H1 (cell line): ENCODE data around the gene GPBP1. TPM values are rescaled to one million over a fixed set of nuclear protein-coding genes. Genes with fewer than 3 reads are reported as not detected.

Source experiments
- ASH2L ChIP-seq: fragments of 200-600, 300-600 bp; sonication (generic); IDR thresholded peaks from one replicate; pipeline ENCODE4 v1.7.1; 2017; ENCODE audit warnings: low read length
- CBX5 ChIP-seq: fragments of 300-800, 300-1000 bp; sonication (generic); IDR thresholded peaks from 2 replicates; pipeline ENCODE4 v1.7.1; 2016; ENCODE audit warnings: antibody characterized with exemption, low read length, low read depth
- CEBPB ChIP-seq: IDR thresholded peaks from 2 replicates; pipeline ENCODE4 v1.6.1; 2012; ENCODE audit warnings: low read depth, low read length
- CHD7 ChIP-seq: fragments of 300-600 bp; sonication (generic); IDR thresholded peaks from 2 replicates; pipeline ENCODE4 v1.7.1; 2012; ENCODE audit warnings: low read length, moderate library complexity, mild to moderate bottlenecking, inconsistent platforms; ENCODE audit not compliant: insufficient replicate concordance
- FOSL1 ChIP-seq: IDR thresholded peaks from 2 replicates; pipeline ENCODE4 v1.6.1; 2011; ENCODE audit warnings: mild to moderate bottlenecking, low read depth, low read length, moderate library complexity; ENCODE audit not compliant: insufficient read depth
- HDAC6 ChIP-seq: IDR thresholded peaks from one replicate; pipeline ENCODE4 v1.7.1; 2012; ENCODE audit warnings: low read depth, mild to moderate bottlenecking, inconsistent platforms, low read length, moderate library complexity
- KDM5A ChIP-seq: fragments of 200-600 bp; IDR thresholded peaks from 2 replicates; pipeline ENCODE4 v1.7.1; 2012; ENCODE audit warnings: mild to moderate bottlenecking, low read length, inconsistent platforms, mixed read lengths
- MAX ChIP-seq: IDR thresholded peaks from 2 replicates; pipeline ENCODE4 v1.6.1; 2012; ENCODE audit warnings: inconsistent platforms
- RXRA ChIP-seq: IDR thresholded peaks from 2 replicates; pipeline ENCODE4 v1.6.1; 2011; ENCODE audit warnings: low read depth, mild to moderate bottlenecking, low read length, moderate library complexity; ENCODE audit not compliant: insufficient read depth
- SAP30 ChIP-seq: fragments of 300-600 bp; sonication (generic); IDR thresholded peaks from 2 replicates; pipeline ENCODE4 v1.7.1; 2012; ENCODE audit warnings: low read length, moderate library complexity, mild to moderate bottlenecking, inconsistent platforms; ENCODE audit not compliant: insufficient read depth, insufficient replicate concordance
- SIRT6 ChIP-seq: IDR thresholded peaks from one replicate; pipeline ENCODE4 v1.7.1; 2012; ENCODE audit warnings: low read length, inconsistent platforms
- SUZ12 ChIP-seq: fragments of 200-600 bp; sonication (generic); IDR thresholded peaks from 2 replicates; pipeline ENCODE4 v1.6.1; 2012; ENCODE audit warnings: mild to moderate bottlenecking, inconsistent platforms, low read length, moderate library complexity, mixed read lengths
- TEAD4 ChIP-seq: IDR thresholded peaks from 2 replicates; pipeline ENCODE4 v1.6.1; 2012; ENCODE audit warnings: low read depth, low read length, inconsistent platforms, mixed read lengths
- polyA plus RNA-seq, 7 experiments: library from polyadenylated mRNA; depleted of rRNA in 3 of 7; stranded (reverse) in 5 of 7; unstranded in 2 of 7; fragments of >200 nt in 5 of 7; fragments of 200-250 nt in 2 of 7; gene quantifications; 1 replicate in 5 of 7; 2 replicates in 1 of 7; 4 replicates in 1 of 7; pipeline versions ENCODE4 v1.2.1 to v1.2.3, GENCODE V29; 2011 to 2013; ENCODE audit warnings: missing spikeins in 2 of 7, mixed read lengths in 2 of 7
- total RNA-seq: library from RNA; stranded (reverse); fragmentation: NEBNext Ultra II Directional; extraction: Animal tissue kit (Norgen Biotek cat#: 25700); gene quantifications from 2 replicates; pipeline ENCODE4 v1.2.1, GENCODE V29; 2021

Gene GPBP1
- total and polyA plus RNA-seq, 2 of the 8 experiments (the other 6 are each of a cell fraction or from before 2014, with no cell fraction given): 29.2 to 108 TPM

GRCh38 chr5:57247765-57248164 is 73.9 kb downstream of the GPBP1 start (continued):
- TF ChIP-seq CHD7: no peak
- no peak for TF ChIP-seq CBX5
- no peak for TF ChIP-seq HDAC6
- no peak for TF ChIP-seq KDM5A
- no peak for TF ChIP-seq RXRA
- TF ChIP-seq CEBPB: no peak
- TF ChIP-seq SUZ12: no peak
- no peak for TF ChIP-seq ASH2L
- TF ChIP-seq TEAD4: no peak
- no peak for TF ChIP-seq SAP30
- TF ChIP-seq MAX: no peak
- TF ChIP-seq FOSL1: no peak
- TF ChIP-seq SIRT6: no peak
